Activated CD4-positive, alpha-beta T cell treated with anti-CD3 and anti-CD28 coated beads for 36 hours (primary cell): ENCODE results near the gene SIRT4. TPM values are rescaled to one million over a fixed set of nuclear protein-coding genes. Genes with fewer than 3 reads are reported as not detected.
A peak's percentile ranks its signal among the peaks of the same experiment; 100 is the strongest.
"Not testable (repeated sequence)": the region's sequence is repeated elsewhere in the genome, so short reads cannot be mapped to it uniquely, and the experiment has no call there.

ENCODE experiments used
- ATAC-seq: fragments of 200-7000 bp; cut with Tn5 transposase; one replicate; pipeline ENCODE4 v1.10.0; 2021; ENCODE audit warnings: mild to moderate bottlenecking, moderate library complexity
- CTCF ChIA-PET: fragments of 350-600 bp; sonication (Branson Sonifier 250); formaldehyde crosslinking; loops from one replicate; lab custom pipeline; 2021; ENCODE audit warnings: antibody characterized with exemption; lab: Charles Lee
- POLR2A ChIA-PET: fragments of 350-600 bp; sonication (Branson Sonifier 250); formaldehyde crosslinking; loops from one replicate; lab custom pipeline; 2021; ENCODE audit warnings: antibody characterized with exemption, inconsistent platforms; lab: Charles Lee
- DNase-seq: peaks from one replicate; pipeline ENCODE4 v3.0.0-alpha.2; 2020
- H3K27ac Mint-ChIP-seq: one replicate; pipeline ENCODE4 v1.8.0; 2021; ENCODE audit warnings: mixed read lengths
- H3K27me3 Mint-ChIP-seq: one replicate; pipeline ENCODE4 v1.8.0; 2021; ENCODE audit warnings: mixed read lengths
- H3K36me3 Mint-ChIP-seq: one replicate; pipeline ENCODE4 v1.8.0; 2021; ENCODE audit warnings: low read depth, mixed read lengths
- H3K4me1 Mint-ChIP-seq: one replicate; pipeline ENCODE4 v1.8.0; 2021; ENCODE audit warnings: mixed read lengths
- H3K4me3 Mint-ChIP-seq: one replicate; pipeline ENCODE4 v1.8.0; 2021; ENCODE audit warnings: mild to moderate bottlenecking, moderate library complexity, mixed read lengths
- H3K9me3 Mint-ChIP-seq: one replicate; pipeline ENCODE4 v1.8.0; 2021; ENCODE audit warnings: low read depth, mixed read lengths
- intact Hi-C, 2 experiments: fragments of 100-400 bp; cut with DNase I in 1 of 2; cut with micrococcal nuclease in 1 of 2; formaldehyde crosslinking; loops; one replicate each; pipeline versions ENCODE4 v1.14.2 to v1.15.1; 2022 to 2024; cut with DNase I, micrococcal nuclease
- total RNA-seq, 2 experiments: library from RNA; stranded (reverse); gene quantifications; one replicate each; pipeline ENCODE4 v1.2.3, GENCODE V29; 2021

The SIRT4 gene
- total RNA-seq = 1 to 10 TPM; 2.2 to 4.0 TPM

DNA sequence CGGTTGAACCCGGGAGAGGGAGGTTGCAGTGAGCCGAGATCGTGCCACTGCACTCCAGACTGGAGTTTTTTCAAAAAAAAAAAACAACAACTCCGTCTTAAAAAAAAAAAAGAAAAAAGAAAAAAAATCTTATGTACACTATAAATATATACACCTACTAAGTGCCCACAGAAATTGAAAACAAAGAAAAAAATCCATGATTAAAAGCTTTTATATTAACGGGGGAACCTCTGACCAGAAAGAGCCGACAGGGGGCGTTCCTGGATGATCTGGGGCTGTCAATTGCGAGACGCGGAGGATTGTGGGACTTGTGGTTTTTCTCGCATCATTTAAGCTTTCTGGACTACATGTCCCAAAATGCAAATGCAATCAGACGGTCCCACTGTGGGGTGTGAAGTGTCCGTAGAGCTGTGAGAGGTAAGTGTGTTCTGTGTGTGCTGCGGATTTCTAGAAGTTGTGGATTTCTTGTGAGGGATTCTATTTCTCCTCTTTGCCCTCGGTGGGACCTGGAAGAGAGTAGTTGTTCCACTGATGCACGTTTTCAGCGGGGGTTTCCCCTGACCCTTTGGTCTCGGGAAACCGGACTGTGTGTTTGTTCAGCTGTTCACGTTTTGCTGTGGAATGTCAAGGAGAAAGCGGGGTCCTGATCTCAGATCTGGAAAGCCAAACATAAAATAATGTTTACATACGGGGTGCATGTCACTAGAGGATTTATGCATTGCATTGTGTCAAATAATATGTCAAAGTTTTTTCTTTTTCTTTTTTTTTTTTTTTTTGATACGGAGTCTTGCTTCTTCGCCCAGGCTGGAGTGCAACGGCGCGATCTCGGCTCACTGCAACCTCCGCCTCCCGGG lies at the start of gene SIRT4:
TSS of gene SIRT4 (plus strand) at position 360 of the 854 bp plus-strand sequence. CDS start 1,241 bp downstream, outside the sequence.
- H3K4me1 Mint-ChIP-seq = peaks cover 9% of the 10 kb centered on the region
- no peaks in the 10 kb centered on the region for H3K27me3 Mint-ChIP-seq
- ChIA-PET POLR2A (interaction anchor here (0.6 to 4.6 kb wide), 9 partner anchors 10 to 1369 kb away, joined by 3 to 150 read pairs (median 3); partner anchors contain the start of genes RNU4-1, RNU4-2 and RPLP0), CTCF (interaction anchor here (0.6 to 2.9 kb wide), 28 partner anchors 8 to 281 kb away, joined by 3 to 33 read pairs (median 4); partner anchors contain the start of genes COQ5, DYNLL1, POP5 and PXN)
- H3K9me3 Mint-ChIP-seq = no peaks in the 10 kb centered on the region
- intact Hi-C loops = loop anchor here (1.0 to 2.0 kb wide), 4 partner anchors 9 to 137 kb away; partner anchors contain the start of genes RNU4-1 (in 2 of the 2) and COX6A1 (in 1 of the 2)
- DNase-seq (peak; percentile 94), ATAC-seq (peak; percentile 100)
- H3K27ac Mint-ChIP-seq = peak within 1 kb of the TSS; percentile 97
- H3K36me3 Mint-ChIP-seq = no peaks in the 10 kb centered on the region
- H3K4me3 Mint-ChIP-seq = peak within 1 kb of the TSS; percentile 95

DNA sequence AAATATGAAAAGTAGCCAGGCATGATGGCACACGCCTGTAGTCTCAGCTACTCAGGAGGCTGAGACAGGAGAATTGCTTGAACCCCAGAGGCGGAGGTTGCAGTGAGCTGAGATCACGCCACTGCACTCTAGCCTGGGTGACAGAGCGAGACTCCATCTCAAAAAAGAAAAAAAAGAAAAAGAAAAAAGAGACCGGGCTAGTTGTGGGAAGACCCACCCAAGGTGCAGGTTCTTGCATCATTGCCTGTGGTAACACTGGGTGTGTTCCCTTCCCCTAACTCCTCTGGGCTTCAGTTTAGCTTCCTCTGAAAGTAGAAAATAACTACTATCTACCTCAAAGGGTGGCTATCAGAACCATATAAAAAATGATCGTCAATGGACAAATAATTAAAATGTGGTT lies 48.8 kb upstream of the SIRT4 start:
- intact Hi-C loops, H3K27me3 Mint-ChIP-seq, DNase-seq, H3K9me3 Mint-ChIP-seq: not testable (repeated sequence)
- peak; percentile 4 for ATAC-seq
- POLR2A ChIA-PET = interaction anchor here (1.9 kb wide), 2 partner anchors 38 to 52 kb away, joined by 6 to 15 read pairs; partner anchors contain the start of genes RNU4-2 and RPLP0
- Mint-ChIP-seq H3K27ac (peak overlapping the region; percentile 96), H3K4me1 (peaks cover 87% of the 10 kb centered on the region), H3K36me3 (peaks cover 23% of the 10 kb centered on the region), H3K4me3 (peak overlapping the region; percentile 65)
- CTCF ChIA-PET = interaction anchor here (0.7 to 24.9 kb wide), 6 partner anchors 10 to 52 kb away, joined by 3 to 518 read pairs (median 8); partner anchors contain the start of genes PXN and RNU4-1

GRCh38 chr12:120254809-120255208 lies 47.3 kb upstream of the SIRT4 start:
- Mint-ChIP-seq H3K27me3 (no peaks in the 10 kb centered on the region), H3K9me3 (no peaks in the 10 kb centered on the region), H3K27ac (peak overlapping the region; percentile 83), H3K4me1 (peaks cover 84% of the 10 kb centered on the region), H3K36me3 (peaks cover 24% of the 10 kb centered on the region), H3K4me3 (no peak overlapping the region)
- ChIA-PET POLR2A (interaction anchor here (0.7 to 1.9 kb wide), 2 partner anchors 37 to 239 kb away, joined by 6 read pairs; partner anchors contain the start of gene RNU4-2), CTCF (interaction anchor here (0.6 to 24.9 kb wide), 6 partner anchors 8 to 377 kb away, joined by 3 to 518 read pairs (median 8); no protein-coding TSS in a partner anchor)
- intact Hi-C loops = no loop called here
- ATAC-seq (no peak), DNase-seq (no peak)

GRCh38 chr12:120257041-120257821 lies 44.9 kb upstream of the SIRT4 start:
- Mint-ChIP-seq H3K36me3 (peaks cover 25% of the 10 kb centered on the region), H3K4me3 (no peak overlapping the region), H3K4me1 (peaks cover 87% of the 10 kb centered on the region), H3K27me3 (no peaks in the 10 kb centered on the region), H3K27ac (peak overlapping the region; percentile 76), H3K9me3 (no peaks in the 10 kb centered on the region)
- ATAC-seq (no peak), DNase-seq (no peak)
- POLR2A ChIA-PET = interaction anchor here (0.6 to 4.1 kb wide), 3 partner anchors 8 to 56 kb away, joined by 3 to 30 read pairs (median 3); partner anchors contain the start of genes PXN, RNU4-1 and RNU4-2
- CTCF ChIA-PET = interaction anchor here (0.9 to 24.9 kb wide), 7 partner anchors 8 to 29 kb away, joined by 3 to 518 read pairs (median 5); partner anchors contain the start of gene PXN
- intact Hi-C loops = no loop called here

DNA sequence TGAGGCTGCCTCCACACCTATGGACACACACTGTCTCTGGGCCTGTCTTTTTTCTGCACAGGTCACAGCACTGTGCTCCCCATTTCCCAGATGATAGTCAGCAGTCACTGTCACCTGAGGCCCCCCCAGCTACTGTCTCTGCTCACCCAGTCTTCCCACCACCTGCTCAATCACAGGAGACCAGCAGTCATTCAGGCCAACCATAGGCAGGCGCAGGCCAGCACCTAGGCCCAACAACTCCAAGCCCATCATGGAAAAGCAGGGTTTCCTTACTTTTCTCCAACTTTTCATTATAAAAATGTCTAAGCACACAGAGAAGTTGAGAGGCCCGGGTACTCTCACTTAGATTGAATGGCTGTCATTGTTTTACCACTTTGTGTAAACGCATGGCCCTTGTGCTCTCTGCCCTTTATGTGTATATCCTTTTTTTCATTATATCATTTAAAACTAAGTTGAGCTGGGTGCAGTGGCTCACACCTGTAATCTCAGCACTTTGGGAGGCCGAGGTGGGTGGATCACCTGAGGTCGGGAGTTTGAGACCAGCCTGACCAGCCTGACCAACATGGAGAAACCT lies 43.7 kb upstream of the SIRT4 start:
- POLR2A ChIA-PET = interaction anchor here (0.7 to 4.1 kb wide), 2 partner anchors 8 to 33 kb away, joined by 3 to 30 read pairs; partner anchors contain the start of genes RNU4-1 and RNU4-2
- Mint-ChIP-seq H3K27me3 (no peaks in the 10 kb centered on the region), H3K36me3 (peaks cover 25% of the 10 kb centered on the region), H3K4me1 (peaks cover 87% of the 10 kb centered on the region), H3K4me3 (no peak overlapping the region), H3K27ac (peak overlapping the region; percentile 76), H3K9me3 (no peaks in the 10 kb centered on the region)
- ATAC-seq = no peak
- DNase-seq = no peak
- CTCF ChIA-PET = interaction anchor here (9.7 to 24.9 kb wide), 2 partner anchors 9 to 30 kb away, joined by 72 to 518 read pairs; no protein-coding TSS in a partner anchor
- intact Hi-C loops = no loop called here

DNA sequence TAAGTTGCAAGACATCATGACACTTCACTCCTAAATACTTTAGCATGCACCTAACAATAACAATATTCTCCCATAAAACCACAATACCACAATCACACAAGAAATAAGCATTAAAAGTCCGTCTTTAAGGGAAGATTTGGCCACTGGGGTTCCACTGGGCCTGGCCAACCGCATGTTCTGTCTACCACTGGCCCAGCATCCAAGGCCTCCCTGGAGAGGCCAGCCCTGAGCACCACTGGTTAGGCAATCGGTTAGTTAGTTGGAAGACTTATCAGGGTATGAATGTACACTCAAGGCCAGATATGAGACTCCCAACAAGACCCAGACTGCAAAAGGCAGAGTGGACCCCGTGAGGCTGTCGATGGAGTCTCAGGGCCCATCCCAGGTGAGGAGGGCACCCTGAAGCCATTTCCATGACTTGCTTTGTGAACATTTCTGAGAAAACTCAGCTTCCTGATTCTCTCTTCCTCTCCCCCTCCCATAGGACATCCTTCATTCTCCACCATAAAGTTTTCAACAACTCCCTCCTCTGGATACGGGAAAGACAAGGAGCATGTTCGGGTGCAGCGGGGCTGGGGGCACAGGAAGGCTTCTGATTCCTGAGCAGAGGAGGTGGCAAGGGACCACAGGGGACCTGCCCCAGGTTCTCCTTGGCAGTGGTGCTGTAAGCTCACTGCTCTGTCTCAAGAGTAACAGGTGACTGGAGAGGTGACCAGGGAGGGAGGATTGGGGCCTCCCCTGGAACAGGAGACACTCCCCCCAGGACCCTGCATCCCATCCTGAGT lies 42.5 kb upstream of the SIRT4 start:
- Mint-ChIP-seq H3K27me3 (no peaks in the 10 kb centered on the region), H3K27ac (peak overlapping the region; percentile 52), H3K4me1 (peaks cover 88% of the 10 kb centered on the region), H3K4me3 (no peak overlapping the region), H3K9me3 (no peaks in the 10 kb centered on the region), H3K36me3 (peaks cover 21% of the 10 kb centered on the region)
- ChIA-PET CTCF (interaction anchor here (1.2 to 24.9 kb wide), 3 partner anchors 10 to 43 kb away, joined by 3 to 518 read pairs (median 72); partner anchors contain the start of gene SIRT4), POLR2A (interaction anchor here (0.7 to 4.1 kb wide), 2 partner anchors 9 to 32 kb away, joined by 3 to 30 read pairs; partner anchors contain the start of genes RNU4-1 and RNU4-2)
- ATAC-seq (no peak), DNase-seq (no peak)
- intact Hi-C loops = no loop called here

- H3K27me3 Mint-ChIP-seq = no peaks in the 10 kb centered on the region
- no peaks in the 10 kb centered on the region for H3K9me3 Mint-ChIP-seq
- DNase-seq (no peak), ATAC-seq (no peak)
- POLR2A ChIA-PET = interaction anchor here (1.5 to 7.3 kb wide), 2 partner anchors 31 to 59 kb away, joined by 5 to 61 read pairs; partner anchors contain the start of gene RPLP0
- peaks cover 20% of the 10 kb centered on the region for H3K36me3 Mint-ChIP-seq
- H3K27ac Mint-ChIP-seq = peak overlapping the region; percentile 23
- intact Hi-C loops = no loop called here
- H3K4me3 Mint-ChIP-seq = no peak overlapping the region
- CTCF ChIA-PET = interaction anchor here (2.8 to 24.9 kb wide), 3 partner anchors 11 to 32 kb away, joined by 19 to 518 read pairs (median 72); no protein-coding TSS in a partner anchor
- peaks cover 85% of the 10 kb centered on the region for H3K4me1 Mint-ChIP-seq
These were observed 41.5 kb upstream of the SIRT4 start for GRCh38 chr12:120260607-120261006.

DNA sequence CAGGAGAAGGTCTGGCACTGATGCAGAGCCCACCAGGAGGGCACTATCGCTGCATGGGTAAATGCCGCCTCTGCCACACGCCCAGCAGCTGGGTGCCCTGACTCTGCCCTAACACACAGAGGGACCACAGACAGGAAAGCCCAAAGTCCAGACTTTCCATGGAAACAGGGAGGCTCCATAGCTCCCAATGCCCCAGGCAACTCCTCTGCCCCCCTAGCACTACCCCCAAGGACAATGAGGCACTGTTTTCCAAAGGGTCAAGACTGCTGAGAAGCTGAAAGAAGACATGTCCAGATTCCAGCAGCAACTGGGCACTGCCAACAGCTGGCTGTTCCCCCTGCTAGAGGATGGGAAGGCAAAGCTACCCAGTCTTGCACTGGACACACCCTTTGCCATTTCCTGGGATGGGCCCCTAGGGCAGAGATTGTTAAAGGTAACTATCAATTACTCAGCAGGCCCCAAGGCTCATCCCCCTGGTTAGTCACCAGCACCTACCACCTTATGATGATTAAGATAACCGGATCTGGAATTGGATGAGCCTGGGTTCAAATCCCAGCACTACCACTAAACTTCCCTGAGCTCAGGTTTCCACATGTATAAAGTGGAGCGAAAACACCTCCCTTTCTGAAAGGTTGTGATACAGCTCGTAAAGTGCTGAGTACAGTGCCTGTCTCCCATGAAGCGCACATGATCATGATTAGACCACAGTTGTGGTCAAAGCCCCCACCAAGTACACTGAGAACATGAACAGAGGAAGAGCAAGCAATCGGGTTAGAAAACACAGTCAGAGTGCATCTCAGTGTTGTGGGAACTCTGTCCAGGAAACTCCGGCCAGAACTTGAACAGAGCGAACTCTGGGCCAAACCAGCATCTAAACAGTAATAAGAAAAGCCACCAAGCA lies 39.9 kb upstream of the SIRT4 start:
- Mint-ChIP-seq H3K4me1 (peaks cover 76% of the 10 kb centered on the region), H3K9me3 (no peaks in the 10 kb centered on the region), H3K4me3 (peak overlapping the region; percentile 95), H3K27ac (peak overlapping the region; percentile 88), H3K36me3 (peaks cover 16% of the 10 kb centered on the region), H3K27me3 (no peaks in the 10 kb centered on the region)
- intact Hi-C loops = loop anchor here in 1 of 2 experiments (1.0 kb wide), 1 partner anchor 10 kb away; no protein-coding TSS in a partner anchor
- ATAC-seq = peak; percentile 45
- peak; percentile 45 for DNase-seq
- ChIA-PET POLR2A (interaction anchor here (0.5 to 7.3 kb wide), 8 partner anchors 21 to 143 kb away, joined by 3 to 117 read pairs (median 6); partner anchors contain the start of genes RNU4-1, RNU4-2 and RPLP0), CTCF (interaction anchor here (1.0 to 24.9 kb wide), 8 partner anchors 7 to 34 kb away, joined by 3 to 518 read pairs (median 7); no protein-coding TSS in a partner anchor)
